Measurements from ENCODE around the gene ZCCHC24.

ZCCHC24 gene

DNA sequence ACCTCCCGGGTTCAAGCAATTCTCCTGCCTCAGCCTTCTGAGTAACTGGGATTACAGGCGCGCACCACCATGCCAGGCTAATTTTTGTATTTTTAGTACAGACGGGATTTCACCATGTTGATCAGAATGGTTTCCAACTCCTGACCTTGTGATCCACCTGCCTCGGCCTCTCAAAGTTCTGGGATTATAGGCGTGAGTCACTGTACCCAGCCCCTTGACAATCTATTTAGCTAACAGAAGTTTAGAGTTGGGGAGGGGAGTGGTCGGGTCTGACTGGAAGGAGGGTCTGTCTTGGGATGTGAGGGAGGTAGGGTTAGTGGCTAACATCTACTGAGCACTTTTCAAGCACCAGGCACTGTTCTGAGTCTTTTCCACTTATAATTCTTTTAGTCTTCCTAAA is 27.0 kb upstream of the ZCCHC24 start:
- Histone ChIP-seq H3K27me3 (ENCODE audit: insufficient read depth, low read length) (no peaks in the 10 kb centered on the region; the same call in 1 of the 2 replicates), H3K4me3 (ENCODE audit: low read length) (no peak overlapping the region), H3K4me1 (ENCODE audit: insufficient read depth, low read length) (no peaks in the 10 kb centered on the region), H3K9ac (ENCODE audit: low read depth, low read length) (no peak overlapping the region), H3K9me3 (ENCODE audit: insufficient read depth, low read depth, low read length) (no peaks in the 10 kb centered on the region), H3K36me3 (ENCODE audit: insufficient read depth, low read depth, low read length) (no peaks in the 10 kb centered on the region), H3K27ac (ENCODE audit: low read length) (no peak overlapping the region)

GRCh38 chr10:79471776-79472175 is 26.4 kb upstream of the ZCCHC24 start:
- no peak overlapping the region for H3K4me3 ChIP-seq (ENCODE audit: low read length)
- no peak overlapping the region for H3K27ac ChIP-seq (ENCODE audit: low read length)
- H3K4me1 ChIP-seq (ENCODE audit: insufficient read depth, low read length) = no peaks in the 10 kb centered on the region
- no peaks in the 10 kb centered on the region for H3K36me3 ChIP-seq (ENCODE audit: insufficient read depth, low read depth, low read length)
- H3K9me3 ChIP-seq (ENCODE audit: insufficient read depth, low read depth, low read length) = no peaks in the 10 kb centered on the region
- H3K27me3 ChIP-seq (ENCODE audit: insufficient read depth, low read length) = no peaks in the 10 kb centered on the region; the same call in 1 of the 2 replicates
- no peak overlapping the region for H3K9ac ChIP-seq (ENCODE audit: low read depth, low read length)

DNA sequence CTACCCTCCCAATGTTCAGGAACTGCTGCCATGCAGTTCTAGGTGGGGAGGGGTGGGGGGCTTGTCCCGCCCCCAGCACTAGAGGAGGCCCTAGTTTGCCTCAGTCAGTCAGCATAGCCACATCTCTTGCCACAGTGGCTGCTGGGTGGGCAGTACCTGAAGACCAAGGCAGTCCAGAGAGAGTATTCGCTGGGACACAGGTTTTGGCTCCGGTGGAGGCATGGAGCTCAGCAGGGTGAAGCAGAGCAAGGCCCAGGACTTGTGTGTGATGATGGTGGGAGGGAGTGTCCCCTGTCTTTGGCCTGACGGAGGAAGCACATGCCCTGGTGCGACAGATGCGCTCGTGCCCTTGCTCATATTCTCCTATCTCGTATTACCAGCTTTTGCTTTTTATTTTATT is 24.7 kb upstream of the ZCCHC24 start:
- Histone ChIP-seq H3K4me3 (ENCODE audit: low read length) (no peak overlapping the region), H3K27ac (ENCODE audit: low read length) (no peak overlapping the region), H3K27me3 (ENCODE audit: insufficient read depth, low read length) (no peaks in the 10 kb centered on the region; the same call in 1 of the 2 replicates), H3K4me1 (ENCODE audit: insufficient read depth, low read length) (no peaks in the 10 kb centered on the region), H3K9ac (ENCODE audit: low read depth, low read length) (no peak overlapping the region), H3K36me3 (ENCODE audit: insufficient read depth, low read depth, low read length) (no peaks in the 10 kb centered on the region), H3K9me3 (ENCODE audit: insufficient read depth, low read depth, low read length) (no peaks in the 10 kb centered on the region)

DNA sequence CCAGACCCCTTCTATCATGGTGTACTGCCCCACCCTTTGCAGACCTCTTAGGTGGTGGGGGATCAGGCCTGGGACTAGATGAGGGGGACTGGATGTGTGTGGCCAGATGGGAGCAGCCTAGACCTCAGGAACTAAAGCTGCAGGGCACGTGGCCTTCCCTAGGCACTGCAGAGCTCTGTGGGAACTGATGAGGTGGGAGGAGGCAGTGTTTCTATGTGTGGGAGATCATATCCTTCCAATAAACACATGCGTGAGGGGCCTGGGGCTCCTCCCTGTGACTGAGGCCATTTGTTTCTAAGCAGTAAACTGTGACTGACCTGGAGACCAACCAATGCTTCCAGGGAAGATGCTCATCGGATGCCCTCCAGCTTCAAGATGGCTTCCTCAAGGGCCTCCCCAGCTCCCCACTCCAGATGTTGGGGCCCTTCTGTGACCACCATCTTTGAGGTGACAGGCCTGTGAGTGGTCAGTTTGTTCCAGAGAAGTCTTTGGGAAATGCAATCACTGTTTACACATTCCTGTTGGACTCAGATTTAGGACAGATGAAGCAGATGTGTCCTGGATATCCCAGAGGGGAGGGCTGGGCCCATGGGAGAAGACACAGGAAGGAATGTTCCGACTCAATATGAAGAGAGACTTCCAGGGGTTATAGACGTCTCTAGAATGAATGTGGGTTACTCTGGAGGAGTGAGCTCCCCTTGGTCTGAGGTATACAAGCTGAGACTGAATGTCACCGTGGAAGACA is 23.6 kb upstream of the ZCCHC24 start:
- no peaks in the 10 kb centered on the region for H3K36me3 ChIP-seq (ENCODE audit: insufficient read depth, low read depth, low read length)
- no peak overlapping the region for H3K27ac ChIP-seq (ENCODE audit: low read length)

GRCh38 chr10:79468015-79468560 is 22.7 kb upstream of the ZCCHC24 start:
- no peak overlapping the region for H3K4me3 ChIP-seq (ENCODE audit: low read length)
- no peak overlapping the region for H3K9ac ChIP-seq (ENCODE audit: low read depth, low read length)
- H3K27me3 ChIP-seq (ENCODE audit: insufficient read depth, low read length) = peaks cover 2% of the 10 kb centered on the region; the same call in 1 of the 2 replicates
- no peaks in the 10 kb centered on the region for H3K36me3 ChIP-seq (ENCODE audit: insufficient read depth, low read depth, low read length)
- H3K9me3 ChIP-seq (ENCODE audit: insufficient read depth, low read depth, low read length) = no peaks in the 10 kb centered on the region
- H3K27ac ChIP-seq (ENCODE audit: low read length) = no peak overlapping the region
- no peaks in the 10 kb centered on the region for H3K4me1 ChIP-seq (ENCODE audit: insufficient read depth, low read length)

More for the DNA sequence above, 23.6 kb upstream of the ZCCHC24 start:
- Histone ChIP-seq H3K9me3 (ENCODE audit: insufficient read depth, low read depth, low read length) (no peaks in the 10 kb centered on the region), H3K4me1 (ENCODE audit: insufficient read depth, low read length) (no peaks in the 10 kb centered on the region), H3K4me3 (ENCODE audit: low read length) (no peak overlapping the region), H3K27me3 (ENCODE audit: insufficient read depth, low read length) (no peaks in the 10 kb centered on the region; the same call in 1 of the 2 replicates), H3K9ac (ENCODE audit: low read depth, low read length) (no peak overlapping the region)

DNA sequence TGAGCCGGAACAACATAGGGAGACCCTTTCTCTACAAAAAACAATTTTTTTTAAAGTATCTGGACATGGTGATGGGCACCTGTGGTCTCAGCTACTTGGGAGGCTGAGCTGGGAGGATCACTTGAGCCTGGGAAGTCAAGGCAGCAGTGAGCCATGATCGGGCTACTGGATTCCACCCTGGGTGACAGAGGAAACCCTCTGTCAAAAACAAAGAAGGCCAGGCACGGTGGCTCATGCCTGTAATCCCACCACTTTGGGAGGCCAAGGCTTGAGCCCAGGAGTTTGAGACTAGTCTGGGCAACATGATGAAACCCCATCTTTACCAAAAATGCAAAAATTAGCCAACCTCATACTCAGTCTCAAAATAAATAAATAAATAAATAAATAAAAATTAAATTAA is 19.9 kb upstream of the ZCCHC24 start:
- H3K9ac ChIP-seq (ENCODE audit: low read depth, low read length) = no peak overlapping the region
- peaks cover 18% of the 10 kb centered on the region for H3K27me3 ChIP-seq (ENCODE audit: insufficient read depth, low read length)
- H3K4me3 ChIP-seq (ENCODE audit: low read length) = no peak overlapping the region
- H3K9me3 ChIP-seq (ENCODE audit: insufficient read depth, low read depth, low read length) = no peaks in the 10 kb centered on the region
- no peaks in the 10 kb centered on the region for H3K4me1 ChIP-seq (ENCODE audit: insufficient read depth, low read length)
- no peaks in the 10 kb centered on the region for H3K36me3 ChIP-seq (ENCODE audit: insufficient read depth, low read depth, low read length)
- H3K27ac ChIP-seq (ENCODE audit: low read length) = no peak overlapping the region

DNA sequence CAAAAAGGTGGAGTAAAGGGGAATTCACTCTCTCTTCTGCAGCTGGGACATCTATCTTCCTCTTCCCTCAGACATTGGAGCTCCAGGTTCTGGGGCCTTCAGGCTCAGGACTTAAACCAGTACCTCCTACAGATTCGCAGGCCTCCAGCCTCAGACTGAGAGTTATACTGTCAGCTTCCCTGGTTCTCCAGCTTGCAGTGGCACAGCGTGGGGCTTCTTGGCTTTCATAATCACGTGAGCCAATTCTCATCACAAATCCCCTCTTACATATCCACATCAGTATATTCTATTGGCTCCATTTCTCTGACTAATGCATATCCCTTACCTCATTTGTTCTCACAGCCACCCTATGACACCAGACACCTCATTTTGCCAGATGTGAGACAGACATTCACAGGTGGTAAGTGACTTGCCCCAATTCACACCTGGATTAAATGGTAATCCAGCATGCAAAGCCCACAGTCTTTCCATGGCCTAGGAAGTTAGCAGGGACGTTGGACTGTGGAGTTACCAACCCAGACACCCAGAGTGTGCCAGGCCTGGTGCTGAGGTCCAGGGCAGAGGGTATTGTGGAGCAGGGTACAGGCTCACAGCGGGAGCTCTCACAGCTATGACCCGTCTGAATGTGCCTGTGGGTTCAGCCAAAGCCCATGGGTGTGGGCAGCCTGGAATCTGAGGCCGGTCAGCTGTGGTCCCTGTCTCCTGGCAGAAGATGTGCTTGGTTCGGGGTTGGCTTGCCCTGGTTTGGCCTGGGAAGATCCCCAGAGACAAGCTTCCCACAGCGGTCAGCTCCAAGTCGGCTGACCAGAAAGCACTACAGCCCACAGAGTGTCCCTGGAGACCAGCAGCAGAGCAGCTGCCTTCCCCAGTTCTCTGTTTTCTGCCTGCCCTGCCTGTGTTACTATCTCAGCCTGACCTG is 18.4 kb upstream of the ZCCHC24 start:
- Histone ChIP-seq H3K4me3 (ENCODE audit: low read length) (no peak overlapping the region), H3K9me3 (ENCODE audit: insufficient read depth, low read depth, low read length) (no peaks in the 10 kb centered on the region), H3K36me3 (ENCODE audit: insufficient read depth, low read depth, low read length) (no peaks in the 10 kb centered on the region), H3K27me3 (ENCODE audit: insufficient read depth, low read length) (peaks cover 28% of the 10 kb centered on the region), H3K9ac (ENCODE audit: low read depth, low read length) (no peak overlapping the region), H3K4me1 (ENCODE audit: insufficient read depth, low read length) (no peaks in the 10 kb centered on the region), H3K27ac (ENCODE audit: low read length) (no peak overlapping the region)

GRCh38 chr10:79460687-79461086 is 15.3 kb upstream of the ZCCHC24 start:
- no peak overlapping the region for H3K9ac ChIP-seq (ENCODE audit: low read depth, low read length)
- no peaks in the 10 kb centered on the region for H3K36me3 ChIP-seq (ENCODE audit: insufficient read depth, low read depth, low read length)
- no peak overlapping the region for H3K27ac ChIP-seq (ENCODE audit: low read length)
- H3K9me3 ChIP-seq (ENCODE audit: insufficient read depth, low read depth, low read length) = no peaks in the 10 kb centered on the region
- no peak overlapping the region for H3K4me3 ChIP-seq (ENCODE audit: low read length)
- H3K27me3 ChIP-seq (ENCODE audit: insufficient read depth, low read length) = peaks cover 28% of the 10 kb centered on the region
- H3K4me1 ChIP-seq (ENCODE audit: insufficient read depth, low read length) = no peaks in the 10 kb centered on the region

- no peaks in the 10 kb centered on the region for H3K4me1 ChIP-seq (ENCODE audit: insufficient read depth, low read length)
- H3K27ac ChIP-seq (ENCODE audit: low read length) = no peak overlapping the region
- peaks cover 28% of the 10 kb centered on the region for H3K27me3 ChIP-seq (ENCODE audit: insufficient read depth, low read length)
- no peaks in the 10 kb centered on the region for H3K36me3 ChIP-seq (ENCODE audit: insufficient read depth, low read depth, low read length)
- H3K9me3 ChIP-seq (ENCODE audit: insufficient read depth, low read depth, low read length) = no peaks in the 10 kb centered on the region
- no peak overlapping the region for H3K9ac ChIP-seq (ENCODE audit: low read depth, low read length)
- H3K4me3 ChIP-seq (ENCODE audit: low read length) = no peak overlapping the region
Measured at GRCh38 chr10:79459243-79459642, 13.8 kb upstream of the ZCCHC24 start.

DNA sequence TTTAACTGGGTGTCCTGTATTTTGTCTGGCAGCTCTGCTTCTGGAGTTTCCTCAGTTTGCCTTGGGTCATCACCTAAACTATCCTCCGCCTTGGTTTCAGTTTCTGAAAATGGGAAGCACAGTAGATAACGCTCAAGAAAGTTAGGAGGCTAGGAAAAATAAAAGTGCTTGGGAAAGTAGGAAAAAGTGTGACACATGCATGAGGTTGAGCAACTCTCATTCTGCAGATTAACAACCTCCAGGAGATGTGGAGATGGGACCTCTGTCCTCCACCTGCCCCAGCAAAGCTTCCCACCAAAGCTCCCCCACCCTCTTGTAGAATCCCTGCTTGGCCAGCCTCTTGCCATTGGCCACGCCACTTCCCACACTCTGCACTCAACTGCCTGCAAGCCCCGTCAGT is 13.1 kb upstream of the ZCCHC24 start:
- Histone ChIP-seq H3K9me3 (ENCODE audit: insufficient read depth, low read depth, low read length) (no peaks in the 10 kb centered on the region), H3K9ac (ENCODE audit: low read depth, low read length) (no peak overlapping the region), H3K27me3 (ENCODE audit: insufficient read depth, low read length) (peaks cover 28% of the 10 kb centered on the region), H3K4me3 (ENCODE audit: low read length) (no peak overlapping the region), H3K4me1 (ENCODE audit: insufficient read depth, low read length) (no peaks in the 10 kb centered on the region), H3K36me3 (ENCODE audit: insufficient read depth, low read depth, low read length) (no peaks in the 10 kb centered on the region), H3K27ac (ENCODE audit: low read length) (no peak overlapping the region)

DNA sequence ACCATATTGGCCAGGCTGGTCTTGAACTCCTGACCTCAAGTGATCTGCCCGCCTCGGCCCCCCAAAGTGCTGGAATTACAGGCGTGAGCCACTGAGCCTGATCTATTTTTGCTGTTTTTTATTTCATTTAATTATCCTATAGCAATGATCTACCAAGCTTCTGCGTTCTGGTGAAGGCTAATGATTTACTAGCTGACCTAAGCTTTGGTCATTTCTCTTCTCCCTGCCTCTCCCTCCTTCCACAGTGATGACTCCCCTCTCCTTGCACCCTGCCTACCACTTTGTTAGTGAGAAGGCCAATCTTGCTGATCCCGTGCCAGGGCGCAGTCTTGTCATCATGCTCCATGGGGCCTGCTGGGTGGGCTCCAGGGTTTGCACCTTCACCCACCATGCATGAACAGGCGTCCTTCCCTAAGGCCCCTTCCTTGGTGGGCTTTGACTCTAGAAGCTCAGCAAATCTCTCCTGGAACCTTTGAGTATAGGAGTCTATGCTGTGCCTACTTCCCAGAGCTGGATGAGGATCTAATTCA is 11.9 kb upstream of the ZCCHC24 start:
- Histone ChIP-seq H3K9me3 (ENCODE audit: insufficient read depth, low read depth, low read length) (no peaks in the 10 kb centered on the region), H3K4me1 (ENCODE audit: insufficient read depth, low read length) (no peaks in the 10 kb centered on the region), H3K27ac (ENCODE audit: low read length) (no peak overlapping the region), H3K27me3 (ENCODE audit: insufficient read depth, low read length) (peaks cover 18% of the 10 kb centered on the region), H3K4me3 (ENCODE audit: low read length) (no peak overlapping the region), H3K36me3 (ENCODE audit: insufficient read depth, low read depth, low read length) (no peaks in the 10 kb centered on the region), H3K9ac (ENCODE audit: low read depth, low read length) (no peak overlapping the region)
